ENCODE measurements around the gene IER5L. TPM values are rescaled to one million over a fixed set of nuclear protein-coding genes. Genes with fewer than 3 reads are reported as not detected.

The IER5L gene
- 24.9 and 48.7 TPM in 2 replicates for total RNA-seq

GRCh38 chr9:129177791-129178567, at the start of gene IER5L:
Gene IER5L (minus strand): TSS chr9:129178261. CDS start chr9:129178052, 209 bp downstream.

Other genes with a start within 250 kb of the IER5L start
- gene DOLK, start 230.7 kb downstream of the IER5L start, total RNA-seq: 33.7 and 40.4 TPM in 2 replicates
- 56.7 and 99.2 TPM in 2 replicates for gene NUP188, start 230.6 kb downstream of the IER5L start, total RNA-seq
- gene SH3GLB2, start 149.9 kb downstream of the IER5L start, total RNA-seq: 49.7 and 61.0 TPM in 2 replicates
- 24.1 and 30.9 TPM in 2 replicates for gene MIGA2, start 141.6 kb downstream of the IER5L start, total RNA-seq
- 15.1 and 25.3 TPM in 2 replicates for gene DOLPP1, start 97.2 kb downstream of the IER5L start, total RNA-seq
- 46.7 and 57.1 TPM in 2 replicates for gene CRAT, start 67.5 kb downstream of the IER5L start, total RNA-seq
- gene PTPA, start 66.8 kb downstream of the IER5L start, total RNA-seq: 73.5 and 142 TPM in 2 replicates